HepG2 (cell line): ENCODE data around the gene CREG2. TPM values are rescaled to one million over a fixed set of nuclear protein-coding genes. Genes with fewer than 3 reads are reported as not detected.
A peak's percentile ranks its signal among the peaks of the same experiment; 100 is the strongest.

Experiments used
- BCL6 ChIP-seq: IDR thresholded peaks from 2 replicates; pipeline ENCODE4 v1.6.1; 2016; ENCODE audit warnings: missing genetic modification reagents, missing compliant biosample characterization
- CTCF ChIP-seq: sonication (generic); formaldehyde crosslinking; IDR thresholded peaks from 2 replicates; pipeline ENCODE4 v1.5.0; 2020; ENCODE audit warnings: mild to moderate bottlenecking, missing genetic modification reagents, moderate library complexity
- ELF1 ChIP-seq: sonication (generic); formaldehyde crosslinking; IDR thresholded peaks from 2 replicates; pipeline ENCODE4 v1.4.0; 2020; ENCODE audit warnings: missing genetic modification reagents
- FOXJ3 ChIP-seq: sonication (generic); formaldehyde crosslinking; IDR thresholded peaks from 2 replicates; pipeline ENCODE4 v1.4.0; 2020; ENCODE audit warnings: missing genetic modification reagents, mild to moderate bottlenecking, borderline replicate concordance
- IKZF1 ChIP-seq: fragments of 450-650 bp; IDR thresholded peaks from 2 replicates; pipeline ENCODE4 v1.7.1; 2016
- IRF1 ChIP-seq: sonication (generic); formaldehyde crosslinking; IDR thresholded peaks from 2 replicates; pipeline ENCODE4 v1.4.0; 2020; ENCODE audit warnings: low read depth, mild to moderate bottlenecking, missing genetic modification reagents
- KDM2A ChIP-seq: sonication (generic); formaldehyde crosslinking; IDR thresholded peaks from 2 replicates; pipeline ENCODE4 v1.4.0; 2020; ENCODE audit warnings: low read depth, missing genetic modification reagents, borderline replicate concordance
- MIER3 ChIP-seq: IDR thresholded peaks from 2 replicates; pipeline ENCODE4 v1.6.1; 2016; ENCODE audit warnings: missing compliant biosample characterization, borderline replicate concordance
- NKX3-1 ChIP-seq: sonication (generic); formaldehyde crosslinking; IDR thresholded peaks from 2 replicates; pipeline ENCODE4 v1.5.0; 2020; ENCODE audit warnings: missing genetic modification reagents
- NR2F6 ChIP-seq, 2 experiments: IDR thresholded peaks; 2 replicates each; pipeline ENCODE4 v1.6.1; 2016; ENCODE audit warnings: antibody characterized with exemption in 1 of 2, mild to moderate bottlenecking in 1 of 2
- PTBP1 ChIP-seq: fragments of 200-400 bp; formaldehyde crosslinking; IDR thresholded peaks from 2 replicates; pipeline ENCODE4 v1.6.1; 2018; ENCODE audit warnings: low read length, low read depth; ENCODE audit not compliant: poor library complexity, severe bottlenecking
- SNAI1 ChIP-seq: sonication (generic); formaldehyde crosslinking; IDR thresholded peaks from 2 replicates; pipeline ENCODE4 v1.5.0; 2020; ENCODE audit warnings: mild to moderate bottlenecking, missing genetic modification reagents, borderline replicate concordance
- SSRP1 ChIP-seq: IDR thresholded peaks from 2 replicates; pipeline ENCODE4 v1.6.1; 2016; ENCODE audit warnings: control low read depth
- ZBTB26 ChIP-seq: IDR thresholded peaks from 2 replicates; pipeline ENCODE4 v1.6.1; 2016; ENCODE audit warnings: missing compliant biosample characterization, missing genetic modification reagents, borderline replicate concordance
- ZNF264 ChIP-seq: sonication (generic); formaldehyde crosslinking; IDR thresholded peaks from 2 replicates; pipeline ENCODE4 v1.4.0; 2020; ENCODE audit warnings: missing genetic modification reagents
- ZNF468 ChIP-seq: sonication (generic); formaldehyde crosslinking; IDR thresholded peaks from 2 replicates; pipeline ENCODE4 v1.8.0; 2022; ENCODE audit warnings: mild to moderate bottlenecking, moderate library complexity, missing genetic modification reagents
- ZNF777 ChIP-seq: sonication (generic); formaldehyde crosslinking; IDR thresholded peaks from 2 replicates; pipeline ENCODE4 v1.4.0; 2020; ENCODE audit warnings: missing genetic modification reagents
- ZNF784 ChIP-seq: sonication (generic); formaldehyde crosslinking; IDR thresholded peaks from 2 replicates; pipeline ENCODE4 v1.5.1; 2020; ENCODE audit warnings: missing genetic modification reagents, mild to moderate bottlenecking, borderline replicate concordance
- ZSCAN12 ChIP-seq: sonication (generic); formaldehyde crosslinking; IDR thresholded peaks from 2 replicates; pipeline ENCODE4 v1.9.0; 2021; ENCODE audit warnings: mild to moderate bottlenecking, missing genetic modification reagents
- polyA plus RNA-seq, 8 experiments: library from polyadenylated mRNA; depleted of rRNA in 3 of 8; stranded (reverse) in 7 of 8; unstranded in 1 of 8; fragments of >200 nt; fragmentation: Illumina TruSeq in 4 of 8; extraction: Trizol in 4 of 8; gene quantifications; 2 replicates each; pipeline versions ENCODE4 v1.2.1 to v1.2.3, GENCODE V29; 2011 to 2016; ENCODE audit warnings: low read depth in 4 of 8, missing spikeins in 1 of 8, mixed read lengths in 1 of 8; ENCODE audit not compliant: insufficient read depth in 1 of 8
- total RNA-seq, 5 experiments: library from RNA; depleted of rRNA; stranded (reverse); fragments of >200 nt; fragmentation: Illumina TruSeq; extraction: Trizol; gene quantifications; 2 replicates each; pipeline ENCODE4 v1.2.3, GENCODE V29; 2016; ENCODE audit warnings: low read depth in 1 of 5
- TF ChIP-seq, protein P1 (sequence below): sonication (generic); formaldehyde crosslinking; IDR thresholded peaks from 2 replicates; pipeline ENCODE4 v1.4.0; 2020; ENCODE audit warnings: mild to moderate bottlenecking, missing genetic modification reagents
- TF ChIP-seq, protein P2 (sequence below): sonication (generic); formaldehyde crosslinking; IDR thresholded peaks from 2 replicates; pipeline ENCODE4 v1.8.1; 2022; ENCODE audit warnings: mild to moderate bottlenecking, missing genetic modification reagents
- TF ChIP-seq, protein P3 (sequence below): sonication (generic); formaldehyde crosslinking; IDR thresholded peaks from 2 replicates; pipeline ENCODE4 v1.4.0; 2020; ENCODE audit warnings: missing genetic modification reagents; ENCODE audit errors: not compliant biosample characterization

CREG2 gene
- total and polyA plus RNA-seq, 2 of the 13 experiments (the other 11 are each of a cell fraction or from before 2014, with no cell fraction given): 0.18 to 0.26 TPM

DNA sequence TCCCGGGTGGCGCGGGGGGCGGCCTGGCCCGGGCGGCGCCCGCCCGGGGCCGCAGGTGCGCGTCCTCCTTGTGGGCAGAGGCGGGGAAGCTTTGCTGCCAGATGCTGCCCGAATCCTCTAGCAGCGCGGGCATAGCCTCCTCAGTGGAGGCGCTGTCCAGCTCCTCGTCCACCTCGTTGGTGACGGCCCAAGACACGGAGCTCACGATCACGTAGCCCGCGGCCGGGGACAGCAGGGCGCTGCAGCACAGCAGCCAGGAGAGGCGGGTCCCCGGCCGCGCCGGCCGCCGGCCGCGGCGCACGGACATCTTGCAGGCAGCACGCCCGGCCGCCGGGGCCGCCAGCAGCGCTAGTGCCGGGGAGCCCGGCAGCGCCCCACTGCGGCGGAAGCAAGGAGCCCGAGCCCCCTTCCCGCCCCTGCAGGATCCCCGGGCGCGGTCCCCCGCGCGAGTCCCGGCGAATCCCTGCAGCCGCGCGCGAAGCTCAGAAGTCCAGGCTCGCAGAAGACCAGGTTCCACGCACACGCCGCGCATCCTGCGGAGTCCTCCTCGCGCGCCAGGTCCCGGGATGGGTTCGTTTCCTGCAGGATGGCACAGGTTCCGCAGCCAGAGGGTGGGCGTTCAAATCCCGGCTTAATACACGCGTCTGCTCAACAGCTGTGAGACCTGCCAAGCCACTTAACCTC lies at the start of gene CREG2 (continued):
- TF ChIP-seq, protein P1, sequence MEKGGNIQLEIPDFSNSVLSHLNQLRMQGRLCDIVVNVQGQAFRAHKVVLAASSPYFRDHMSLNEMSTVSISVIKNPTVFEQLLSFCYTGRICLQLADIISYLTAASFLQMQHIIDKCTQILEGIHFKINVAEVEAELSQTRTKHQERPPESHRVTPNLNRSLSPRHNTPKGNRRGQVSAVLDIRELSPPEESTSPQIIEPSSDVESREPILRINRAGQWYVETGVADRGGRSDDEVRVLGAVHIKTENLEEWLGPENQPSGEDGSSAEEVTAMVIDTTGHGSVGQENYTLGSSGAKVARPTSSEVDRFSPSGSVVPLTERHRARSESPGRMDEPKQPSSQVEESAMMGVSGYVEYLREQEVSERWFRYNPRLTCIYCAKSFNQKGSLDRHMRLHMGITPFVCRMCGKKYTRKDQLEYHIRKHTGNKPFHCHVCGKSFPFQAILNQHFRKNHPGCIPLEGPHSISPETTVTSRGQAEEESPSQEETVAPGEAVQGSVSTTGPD (CRISPR knock-in tag): no peak
- TF ChIP-seq IRF1 (CRISPR knock-in tag): no peak
- TF ChIP-seq MIER3: no peak
- TF ChIP-seq, protein P2, sequence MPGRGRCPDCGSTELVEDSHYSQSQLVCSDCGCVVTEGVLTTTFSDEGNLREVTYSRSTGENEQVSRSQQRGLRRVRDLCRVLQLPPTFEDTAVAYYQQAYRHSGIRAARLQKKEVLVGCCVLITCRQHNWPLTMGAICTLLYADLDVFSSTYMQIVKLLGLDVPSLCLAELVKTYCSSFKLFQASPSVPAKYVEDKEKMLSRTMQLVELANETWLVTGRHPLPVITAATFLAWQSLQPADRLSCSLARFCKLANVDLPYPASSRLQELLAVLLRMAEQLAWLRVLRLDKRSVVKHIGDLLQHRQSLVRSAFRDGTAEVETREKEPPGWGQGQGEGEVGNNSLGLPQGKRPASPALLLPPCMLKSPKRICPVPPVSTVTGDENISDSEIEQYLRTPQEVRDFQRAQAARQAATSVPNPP (CRISPR knock-in tag): peak; percentile 73; the same call in 1 of the 2 replicates
- no peak for TF ChIP-seq ZNF468
- no peak for TF ChIP-seq SNAI1
- TF ChIP-seq CTCF (CRISPR knock-in tag): peak; percentile 69
- no peak for TF ChIP-seq FOXJ3
- TF ChIP-seq ZNF777 (CRISPR knock-in tag): peak; percentile 28; the same call in 1 of the 2 replicates
- TF ChIP-seq ZBTB26 (CRISPR knock-in tag): no peak
- TF ChIP-seq ZNF784 (CRISPR knock-in tag): no peak; the same call in 1 of the 2 replicates
- no peak for TF ChIP-seq PTBP1
- no peak for TF ChIP-seq NR2F6 (IDR thresholded peaks at IDR 0.05)
- TF ChIP-seq NR2F6 (CRISPR knock-in tag; IDR thresholded peaks at IDR 0.05): no peak
- no peak for TF ChIP-seq IKZF1
- TF ChIP-seq NKX3-1 (CRISPR knock-in tag): no peak
- no peak for TF ChIP-seq ZNF264 (CRISPR knock-in tag)
- no peak for TF ChIP-seq SSRP1 (CRISPR knock-in tag)
- TF ChIP-seq BCL6 (CRISPR knock-in tag): no peak
- no peak for TF ChIP-seq ZSCAN12 (CRISPR knock-in tag)
- peak; percentile 30; the same call in 1 of the 2 replicates for TF ChIP-seq KDM2A (CRISPR knock-in tag)
- TF ChIP-seq ELF1 (CRISPR knock-in tag): no peak
- TF ChIP-seq, protein P3, sequence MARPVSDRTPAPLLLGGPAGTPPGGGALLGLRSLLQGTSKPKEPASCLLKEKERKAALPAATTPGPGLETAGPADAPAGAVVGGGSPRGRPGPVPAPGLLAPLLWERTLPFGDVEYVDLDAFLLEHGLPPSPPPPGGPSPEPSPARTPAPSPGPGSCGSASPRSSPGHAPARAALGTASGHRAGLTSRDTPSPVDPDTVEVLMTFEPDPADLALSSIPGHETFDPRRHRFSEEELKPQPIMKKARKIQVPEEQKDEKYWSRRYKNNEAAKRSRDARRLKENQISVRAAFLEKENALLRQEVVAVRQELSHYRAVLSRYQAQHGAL: no peak
